Naive B cell (primary cell): Measurements from ENCODE around the gene CDK14. TPM values are rescaled to one million over a fixed set of nuclear protein-coding genes. Genes with fewer than 3 reads are reported as not detected.

Experiments used
- ATAC-seq, 2 donors: fragments of 150-1000 bp; cut with Tn5 transposase; 2 replicates each; pipeline ENCODE4 v1.10.0; 2021; ENCODE audit warnings: low read depth in 2 of 2, mild to moderate bottlenecking in 2 of 2, moderate library complexity in 2 of 2
- DNase-seq: peaks from one replicate; pipeline ENCODE4 v3.0.0; 2022
- H3K27ac Mint-ChIP-seq, 6 donors: one replicate each; pipeline ENCODE4 v1.8.0; 2020 to 2022; ENCODE audit warnings: mild to moderate bottlenecking in 6 of 6, mixed read lengths in 6 of 6, moderate library complexity in 5 of 6, inconsistent platforms in 2 of 6
- H3K27me3 Mint-ChIP-seq, 3 donors: one replicate each; pipeline ENCODE4 v1.8.0; 2021 to 2022; ENCODE audit warnings: mixed read lengths in 3 of 3, mild to moderate bottlenecking in 1 of 3
- H3K36me3 Mint-ChIP-seq, 2 donors: one replicate each; pipeline ENCODE4 v1.8.0; 2020 to 2022; ENCODE audit warnings: mixed read lengths in 2 of 2, inconsistent platforms in 1 of 2, mild to moderate bottlenecking in 1 of 2
- H3K4me1 Mint-ChIP-seq, 3 donors: one replicate each; pipeline ENCODE4 v1.8.0; 2020 to 2022; ENCODE audit warnings: mixed read lengths in 3 of 3, inconsistent platforms in 1 of 3, mild to moderate bottlenecking in 1 of 3, moderate library complexity in 1 of 3
- H3K4me3 Mint-ChIP-seq, 8 donors: one replicate each; pipeline ENCODE4 v1.8.0; 2020 to 2022; ENCODE audit warnings: mild to moderate bottlenecking in 8 of 8, mixed read lengths in 8 of 8, moderate library complexity in 8 of 8, inconsistent platforms in 2 of 8
- H3K9me3 Mint-ChIP-seq, 7 donors: one replicate each; pipeline ENCODE4 v1.8.0; 2020 to 2022; ENCODE audit warnings: mixed read lengths in 7 of 7, mild to moderate bottlenecking in 5 of 7, inconsistent platforms in 2 of 7, moderate library complexity in 1 of 7
- polyA plus RNA-seq, 6 donors: library from polyadenylated mRNA; unstranded; fragments of 300-500 nt; fragmentation: Illumina TruSeq; gene quantifications; one replicate each; pipeline ENCODE4 v1.2.3, GENCODE V29; 2021; ENCODE audit warnings: low read depth in 6 of 6

The CDK14 gene
- polyA plus RNA-seq, 6 donors from 2014 or later: 22.8 to 55.5 (median 42.3) TPM

DNA sequence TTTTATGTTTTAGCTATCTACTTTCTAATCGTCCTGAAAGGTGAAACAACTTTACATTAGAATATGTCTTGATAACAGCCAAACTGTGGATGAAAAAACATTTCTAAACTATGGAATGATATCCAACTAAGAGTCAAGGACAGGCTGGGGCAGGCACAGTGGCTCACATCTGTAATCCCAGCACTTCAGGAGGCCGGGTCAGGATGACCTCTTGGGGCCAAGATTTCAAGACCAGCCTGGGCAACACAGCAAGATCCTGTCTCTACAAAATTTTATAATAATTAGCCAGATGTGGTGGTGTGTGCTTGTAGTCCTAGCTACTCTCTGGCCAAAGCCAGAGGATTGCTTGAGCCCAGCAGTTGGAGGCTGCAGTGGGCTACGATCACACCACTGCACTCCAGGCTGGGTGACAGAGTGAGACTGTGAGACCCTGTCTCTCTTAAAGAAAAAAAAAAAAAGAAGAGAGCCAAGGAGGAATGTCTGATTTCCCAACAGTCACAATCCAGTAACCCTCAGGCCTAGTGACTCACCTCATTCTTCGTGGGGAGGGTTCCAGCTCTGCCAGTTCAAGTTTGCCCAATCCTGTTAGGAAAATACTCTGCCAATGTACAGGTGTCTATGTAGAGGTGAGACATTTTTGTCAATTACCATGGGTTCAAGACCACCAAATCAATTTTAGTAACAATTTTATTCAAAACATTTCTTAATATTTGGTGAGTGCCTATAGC is 653.5 kb downstream of the CDK14 start:
- DNase-seq: no peak
- no peaks in the 10 kb centered on the region for H3K36me3 Mint-ChIP-seq
- no peaks in the 10 kb centered on the region for H3K4me1 Mint-ChIP-seq
- no peak for ATAC-seq
- H3K9me3 Mint-ChIP-seq: peaks cover 0 to 7% (median 2%) of the 10 kb centered on the region in 7 donors
- peaks cover 0 to 19% (median 4%) of the 10 kb centered on the region in 3 donors for H3K27me3 Mint-ChIP-seq
- H3K27ac Mint-ChIP-seq: no peak overlapping the region
- no peak overlapping the region for H3K4me3 Mint-ChIP-seq

DNA sequence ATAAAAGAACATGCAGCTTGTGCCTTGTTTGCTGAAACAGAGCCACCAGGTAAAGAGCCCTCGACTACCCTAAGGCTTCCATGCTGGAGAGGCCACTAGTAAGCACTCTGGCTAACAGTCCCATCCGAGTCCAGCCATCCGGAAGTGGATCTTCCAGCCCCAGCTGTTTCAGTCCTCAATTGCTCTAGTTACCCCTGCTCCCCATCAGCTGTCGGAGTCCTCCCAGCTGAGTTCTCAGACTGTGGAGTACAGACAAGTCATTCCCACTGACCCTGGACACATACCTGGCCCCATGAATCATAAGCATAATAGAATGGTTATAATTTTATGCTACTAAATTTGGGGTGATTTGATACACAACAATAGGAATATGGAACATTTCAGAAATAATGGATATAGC is 654.6 kb downstream of the CDK14 start:
- peak overlapping the region in 1 of 6 donors; percentile 17 for H3K27ac Mint-ChIP-seq
- H3K4me1 Mint-ChIP-seq: no peaks in the 10 kb centered on the region
- no peak overlapping the region for H3K4me3 Mint-ChIP-seq
- ATAC-seq: no peak
- H3K27me3 Mint-ChIP-seq: peaks cover 0 to 21% (median 15%) of the 10 kb centered on the region in 3 donors
- peaks cover 3 to 16% (median 8%) of the 10 kb centered on the region in 7 donors for H3K9me3 Mint-ChIP-seq
- DNase-seq: no peak
- peaks cover 0 to 6% of the 10 kb centered on the region in 2 donors for H3K36me3 Mint-ChIP-seq

DNA sequence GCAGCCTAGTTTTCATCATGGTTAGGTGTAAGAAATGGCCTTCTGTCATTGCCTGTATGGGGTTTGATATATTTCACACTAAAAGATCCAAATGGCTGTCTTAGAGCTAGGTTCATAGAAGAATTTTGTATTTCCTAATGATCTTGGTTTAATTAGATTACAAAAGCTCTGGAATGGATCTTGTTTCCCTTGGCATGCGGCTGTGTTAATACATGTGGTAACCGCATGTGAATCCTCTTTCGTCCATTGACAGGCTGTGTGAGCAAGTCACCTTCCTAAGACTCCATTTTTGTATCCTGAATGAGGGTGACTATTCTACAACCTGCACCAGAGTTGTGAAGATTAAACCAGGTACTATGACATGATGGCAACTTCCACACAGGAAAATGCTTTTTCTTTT is 655.8 kb downstream of the CDK14 start:
- H3K36me3 Mint-ChIP-seq: peaks cover 0 to 17% of the 10 kb centered on the region in 2 donors
- peaks cover 0 to 31% (median 26%) of the 10 kb centered on the region in 3 donors for H3K27me3 Mint-ChIP-seq
- no peak overlapping the region for H3K27ac Mint-ChIP-seq
- DNase-seq (no peak), ATAC-seq (no peak)
- no peaks in the 10 kb centered on the region for H3K4me1 Mint-ChIP-seq
- H3K4me3 Mint-ChIP-seq: no peak overlapping the region
- H3K9me3 Mint-ChIP-seq: peaks cover 4 to 25% (median 13%) of the 10 kb centered on the region in 7 donors

Other genes starting within 250 kb of the CDK14 start
- gene GTPBP10, start 249.6 kb upstream of the CDK14 start, polyA plus RNA-seq: 10 to 100 TPM; 33.2 to 53.2 (median 47.9) TPM
- 1 to 10 TPM in 1 of 6 donors, under 1 TPM in 4, not detected in 1; 0.35 to 1.5 (median 0.60) TPM for gene CLDN12, start 192.9 kb upstream of the CDK14 start, polyA plus RNA-seq
- not detected for gene PTTG1IP2, start 126.7 kb upstream of the CDK14 start, polyA plus RNA-seq